Activated T-cell treated with anti-CD3 and anti-CD28 coated beads, Interleukin-2, amount 50 U/mL, for 4 hours (primary cell): Measurements from ENCODE around the gene DNM3. TPM values are rescaled to one million over a fixed set of nuclear protein-coding genes. Genes with fewer than 3 reads are reported as not detected.
"Not testable (repeated sequence)": the region's sequence is repeated elsewhere in the genome, so short reads cannot be mapped to it uniquely, and the experiment has no call there.

Source experiments
- ATAC-seq, 2 donors: fragments of 200-7000 bp; cut with Tn5 transposase; one replicate each; pipeline ENCODE4 v1.10.0; 2021
- DNase-seq: peaks from one replicate; pipeline ENCODE4 v3.0.0-alpha.2; 2020
- H3K27me3 Mint-ChIP-seq: one replicate; pipeline ENCODE4 v1.8.0; 2021; ENCODE audit warnings: low read depth, mixed read lengths
- H3K36me3 Mint-ChIP-seq: one replicate; pipeline ENCODE4 v1.8.0; 2022; ENCODE audit warnings: mixed read lengths; ENCODE audit not compliant: insufficient read depth
- H3K4me1 Mint-ChIP-seq: one replicate; pipeline ENCODE4 v1.8.0; 2021; ENCODE audit warnings: low read depth, mixed read lengths
- H3K4me3 Mint-ChIP-seq: one replicate; pipeline ENCODE4 v1.8.0; 2021; ENCODE audit warnings: mild to moderate bottlenecking, moderate library complexity, mixed read lengths
- H3K9me3 Mint-ChIP-seq: one replicate; pipeline ENCODE4 v1.8.0; 2021; ENCODE audit warnings: mixed read lengths
- total RNA-seq, 3 donors: library from RNA; stranded (reverse); gene quantifications; one replicate each; pipeline ENCODE4 v1.2.1, GENCODE V29; 2021

The DNM3 gene
- total RNA-seq, 3 donors from 2014 or later: 0.35 to 0.58 (median 0.38) TPM

DNA sequence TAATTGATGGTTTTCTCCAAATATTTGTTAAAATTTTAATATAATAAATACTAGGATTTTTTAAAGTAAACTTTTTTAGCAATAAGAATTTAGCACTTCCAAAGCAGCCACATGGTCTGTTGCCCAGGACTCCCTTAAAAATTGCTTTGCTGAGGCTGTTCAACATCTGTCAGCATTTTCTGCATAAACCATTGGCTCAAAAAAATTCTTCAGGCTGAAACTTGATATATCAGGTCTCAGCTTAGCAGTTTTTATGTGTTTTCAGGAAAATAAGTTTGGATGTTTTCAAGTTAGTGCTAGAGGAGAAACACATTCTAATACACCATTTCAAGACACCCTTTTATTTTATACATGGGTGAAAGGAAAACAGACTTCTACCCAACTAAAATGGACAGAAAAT is 510.0 kb downstream of the DNM3 start:
- no peak for ATAC-seq
- Mint-ChIP-seq H3K9me3 (peaks cover 17% of the 10 kb centered on the region), H3K27me3 (no peaks in the 10 kb centered on the region), H3K4me1 (peaks cover 30% of the 10 kb centered on the region), H3K4me3 (no peak overlapping the region), H3K36me3 (no peaks in the 10 kb centered on the region)
- DNase-seq: no peak

- H3K4me3 Mint-ChIP-seq: no peak overlapping the region
- H3K27me3 Mint-ChIP-seq: no peaks in the 10 kb centered on the region
- DNase-seq (no peak), ATAC-seq (no peak)
- peaks cover 15% of the 10 kb centered on the region for H3K9me3 Mint-ChIP-seq
- H3K4me1 Mint-ChIP-seq: peaks cover 34% of the 10 kb centered on the region
- H3K36me3 Mint-ChIP-seq: no peaks in the 10 kb centered on the region
Measured at GRCh38 chr1:172351754-172352161, 510.5 kb downstream of the DNM3 start.

- peak; percentile 74 to 76 for ATAC-seq
- Mint-ChIP-seq H3K36me3 (no peaks in the 10 kb centered on the region), H3K4me1 (peaks cover 41% of the 10 kb centered on the region), H3K9me3 (peaks cover 9% of the 10 kb centered on the region), H3K4me3 (no peak overlapping the region), H3K27me3 (no peaks in the 10 kb centered on the region)
- no peak for DNase-seq
Measured at GRCh38 chr1:172352435-172352834, 511.1 kb downstream of the DNM3 start.

DNA sequence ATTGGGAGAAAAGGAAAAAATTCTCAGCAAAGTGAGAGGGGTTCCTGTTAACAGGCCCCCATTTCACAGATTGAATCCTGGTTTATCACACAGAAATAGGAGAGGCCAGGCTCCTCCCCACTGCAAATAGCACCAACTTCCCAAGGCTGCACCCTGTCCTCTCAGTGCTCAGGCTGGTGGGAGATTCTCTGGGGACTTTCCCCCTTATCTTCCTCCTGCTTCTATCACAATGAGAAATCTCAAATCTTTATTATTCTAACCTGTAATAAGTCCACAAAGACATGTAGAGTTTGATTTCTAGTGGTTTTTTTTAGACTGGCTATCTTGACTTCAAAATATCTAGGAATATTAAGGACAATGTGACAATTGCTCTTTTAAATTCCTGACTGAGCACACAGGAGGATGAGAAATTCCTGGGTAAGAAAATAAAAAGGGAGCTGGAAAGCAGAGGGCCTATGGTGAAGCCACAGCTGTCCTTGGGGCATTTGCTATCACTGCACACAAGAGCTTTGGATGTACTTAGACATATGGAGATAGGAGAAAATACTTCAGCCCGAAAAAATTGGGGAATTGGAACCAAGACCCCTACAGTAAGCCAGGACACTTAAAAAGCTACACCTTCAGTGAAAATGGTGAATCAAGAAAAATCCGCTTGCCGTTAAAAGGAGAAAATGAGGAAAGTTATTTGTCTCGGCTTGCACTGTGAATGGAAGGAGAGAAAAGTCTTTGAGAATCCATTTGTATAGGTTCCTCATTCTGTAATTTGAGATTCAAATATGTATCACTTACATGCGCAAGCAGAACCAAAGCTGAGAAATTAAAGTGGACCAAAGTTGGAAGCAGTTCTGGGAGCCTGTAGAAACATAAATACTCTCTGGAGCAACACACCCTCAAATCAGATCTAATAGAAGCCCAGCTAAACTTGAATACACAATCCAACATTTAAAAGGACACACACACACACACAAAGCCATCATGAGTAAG is 513.3 kb downstream of the DNM3 start:
- Mint-ChIP-seq H3K4me1 (peaks cover 62% of the 10 kb centered on the region), H3K9me3 (no peaks in the 10 kb centered on the region), H3K36me3 (no peaks in the 10 kb centered on the region), H3K4me3 (no peak overlapping the region), H3K27me3 (no peaks in the 10 kb centered on the region)
- ATAC-seq: no peak
- DNase-seq: no peak

DNA sequence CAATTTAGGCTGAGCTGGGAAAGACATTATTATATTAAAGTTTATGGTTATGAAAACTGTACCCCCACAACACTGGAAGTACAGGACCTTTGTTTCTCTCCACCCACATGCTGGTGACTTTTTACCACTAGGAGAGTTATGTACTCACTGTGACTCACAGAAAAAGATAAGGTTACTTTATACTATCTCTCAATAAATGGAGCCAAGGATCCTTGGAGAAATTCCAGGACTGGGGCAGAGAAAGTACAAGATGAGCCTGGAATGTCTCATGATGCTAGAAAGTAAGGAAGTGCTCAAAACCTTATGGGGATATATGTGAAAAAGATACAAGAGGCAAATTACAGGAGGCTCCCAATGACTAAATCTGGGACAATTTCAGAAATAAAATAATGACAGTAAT is 515.3 kb downstream of the DNM3 start:
- Mint-ChIP-seq H3K9me3 (no peaks in the 10 kb centered on the region), H3K4me1 (peaks cover 77% of the 10 kb centered on the region), H3K36me3 (no peaks in the 10 kb centered on the region), H3K4me3 (no peak overlapping the region), H3K27me3 (no peaks in the 10 kb centered on the region)
- no peak for ATAC-seq
- DNase-seq: no peak

DNA sequence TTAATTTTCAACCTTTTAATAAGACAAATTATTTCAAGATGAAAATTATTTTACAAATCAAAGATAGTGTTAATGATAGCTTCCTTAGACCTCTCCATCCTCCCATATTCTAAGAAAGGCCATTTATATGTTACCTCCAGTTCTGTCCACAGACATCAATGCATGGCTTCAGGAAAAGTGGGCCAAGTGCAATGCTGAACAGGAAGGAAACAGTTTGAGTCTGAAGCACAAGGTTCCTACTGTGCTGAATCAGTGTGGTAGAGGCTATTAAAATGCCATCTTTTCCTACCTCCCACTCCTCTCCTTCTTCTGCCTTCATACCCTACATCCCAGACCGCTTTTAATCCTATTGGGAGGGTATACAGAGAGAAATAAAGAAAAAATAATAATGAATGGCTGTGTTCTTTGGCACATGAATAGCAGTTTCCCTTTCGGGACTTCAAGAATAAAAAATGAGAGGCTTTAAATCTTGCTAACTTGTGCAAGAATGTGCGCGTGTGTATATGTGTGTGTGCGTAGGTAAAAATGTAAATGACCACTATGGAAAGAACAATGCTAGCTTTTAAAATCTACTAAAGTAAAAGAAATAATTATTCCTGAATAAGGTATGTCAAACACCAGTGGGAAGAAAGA is 516.6 kb downstream of the DNM3 start:
- no peaks in the 10 kb centered on the region for H3K36me3 Mint-ChIP-seq
- H3K27me3 Mint-ChIP-seq: no peaks in the 10 kb centered on the region
- H3K4me3 Mint-ChIP-seq: peak overlapping the region; percentile 25
- DNase-seq (no peak), ATAC-seq (peak; percentile 2)
- peaks cover 72% of the 10 kb centered on the region for H3K4me1 Mint-ChIP-seq
- H3K9me3 Mint-ChIP-seq: no peaks in the 10 kb centered on the region

GRCh38 chr1:172359491-172359999 is 518.2 kb downstream of the DNM3 start:
- H3K27me3 Mint-ChIP-seq: no peaks in the 10 kb centered on the region
- peaks cover 60% of the 10 kb centered on the region for H3K4me1 Mint-ChIP-seq
- no peaks in the 10 kb centered on the region for H3K9me3 Mint-ChIP-seq
- no peak overlapping the region for H3K4me3 Mint-ChIP-seq
- ATAC-seq (no peak), DNase-seq (no peak)
- no peaks in the 10 kb centered on the region for H3K36me3 Mint-ChIP-seq

DNA sequence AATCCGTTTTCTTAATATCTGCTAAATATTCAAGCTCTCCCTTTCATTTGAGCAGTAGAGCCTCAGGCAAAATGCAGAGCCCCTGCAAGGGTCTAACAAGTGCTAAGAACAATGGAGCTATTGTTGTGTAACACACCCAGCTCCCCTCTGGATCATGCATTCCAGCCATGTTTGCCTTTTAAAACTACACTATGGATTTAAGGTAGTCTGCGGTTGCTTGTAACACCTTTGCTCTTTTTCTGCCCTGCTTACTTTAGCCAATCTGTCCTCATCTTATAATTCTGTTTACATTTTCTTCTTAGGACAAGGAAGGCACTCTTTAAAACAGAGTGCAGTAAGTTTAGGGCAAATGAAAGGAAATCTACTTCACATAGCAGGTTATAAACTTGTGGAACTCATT is 519.2 kb downstream of the DNM3 start:
- no peak for DNase-seq
- ATAC-seq: no peak
- Mint-ChIP-seq H3K4me1 (peaks cover 53% of the 10 kb centered on the region), H3K27me3 (no peaks in the 10 kb centered on the region), H3K36me3 (no peaks in the 10 kb centered on the region), H3K9me3 (no peaks in the 10 kb centered on the region), H3K4me3 (no peak overlapping the region)

DNA sequence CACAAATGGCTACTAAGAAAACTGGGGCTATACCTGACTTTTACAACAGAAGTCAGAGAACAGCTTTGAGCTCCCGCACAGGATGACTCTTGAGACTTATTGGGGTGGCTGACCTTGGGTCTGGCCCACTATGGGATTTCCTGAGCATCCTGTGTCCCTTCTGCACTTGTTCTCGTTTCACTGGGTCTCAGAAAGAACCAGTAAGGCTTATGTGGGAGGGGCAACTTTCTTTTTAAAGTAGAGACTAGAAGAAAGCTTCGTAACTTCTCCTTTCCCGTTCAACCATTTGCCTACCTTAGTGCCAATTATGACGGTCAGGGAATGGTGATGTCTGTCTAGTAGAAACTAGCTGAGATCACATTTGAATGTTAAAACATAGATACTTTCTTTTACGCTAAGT is 519.7 kb downstream of the DNM3 start:
- no peaks in the 10 kb centered on the region for H3K27me3 Mint-ChIP-seq
- no peaks in the 10 kb centered on the region for H3K36me3 Mint-ChIP-seq
- DNase-seq: no peak

GRCh38 chr1:172363852-172364251 is 522.6 kb downstream of the DNM3 start:
- H3K9me3 Mint-ChIP-seq: peaks cover 26% of the 10 kb centered on the region
- peaks cover 22% of the 10 kb centered on the region for H3K4me1 Mint-ChIP-seq
- no peak overlapping the region for H3K4me3 Mint-ChIP-seq
- no peaks in the 10 kb centered on the region for H3K27me3 Mint-ChIP-seq
- H3K36me3 Mint-ChIP-seq: peaks cover 12% of the 10 kb centered on the region
- no peak for DNase-seq
- no peak for ATAC-seq

More for the DNA sequence above, 519.7 kb downstream of the DNM3 start:
- H3K4me3 Mint-ChIP-seq: no peak overlapping the region
- no peak for ATAC-seq
- no peaks in the 10 kb centered on the region for H3K9me3 Mint-ChIP-seq
- H3K4me1 Mint-ChIP-seq: peaks cover 48% of the 10 kb centered on the region

- not testable (repeated sequence) for ATAC-seq, DNase-seq, H3K4me3 Mint-ChIP-seq, H3K27me3 Mint-ChIP-seq
- Mint-ChIP-seq H3K9me3 (peaks cover 27% of the 10 kb centered on the region), H3K4me1 (peaks cover 20% of the 10 kb centered on the region), H3K36me3 (peaks cover 12% of the 10 kb centered on the region)
Measured at GRCh38 chr1:172371646-172372045, 530.3 kb downstream of the DNM3 start.

DNA sequence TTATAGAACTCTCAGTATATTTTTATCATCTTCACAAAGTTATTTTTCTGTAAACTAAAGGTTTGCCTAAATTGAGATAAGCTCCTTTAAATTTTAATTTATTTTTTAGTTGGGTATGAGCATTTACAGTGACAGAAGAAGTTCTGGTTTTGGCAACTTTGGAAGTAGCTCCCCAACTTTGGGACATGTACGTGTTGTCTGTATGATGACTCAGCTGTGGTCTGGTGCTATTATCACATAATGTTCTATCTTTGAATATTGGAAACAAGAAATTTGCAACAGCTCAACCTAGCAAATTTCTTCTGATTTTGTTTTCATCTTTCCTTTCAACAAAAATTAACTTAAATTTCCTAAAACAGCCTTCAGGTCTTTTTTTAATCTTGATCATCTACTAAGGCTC is 532.6 kb downstream of the DNM3 start:
- ATAC-seq (no peak), DNase-seq (no peak)
- Mint-ChIP-seq H3K9me3 (peaks cover 5% of the 10 kb centered on the region), H3K4me3 (no peak overlapping the region), H3K4me1 (peaks cover 21% of the 10 kb centered on the region), H3K27me3 (no peaks in the 10 kb centered on the region), H3K36me3 (no peaks in the 10 kb centered on the region)

- no peak for DNase-seq
- Mint-ChIP-seq H3K4me3 (no peak overlapping the region), H3K36me3 (no peaks in the 10 kb centered on the region), H3K27me3 (no peaks in the 10 kb centered on the region), H3K4me1 (peaks cover 27% of the 10 kb centered on the region), H3K9me3 (no peaks in the 10 kb centered on the region)
- peak; percentile 43 to 63 for ATAC-seq
Measured at GRCh38 chr1:172375211-172375631, 533.9 kb downstream of the DNM3 start.

DNA sequence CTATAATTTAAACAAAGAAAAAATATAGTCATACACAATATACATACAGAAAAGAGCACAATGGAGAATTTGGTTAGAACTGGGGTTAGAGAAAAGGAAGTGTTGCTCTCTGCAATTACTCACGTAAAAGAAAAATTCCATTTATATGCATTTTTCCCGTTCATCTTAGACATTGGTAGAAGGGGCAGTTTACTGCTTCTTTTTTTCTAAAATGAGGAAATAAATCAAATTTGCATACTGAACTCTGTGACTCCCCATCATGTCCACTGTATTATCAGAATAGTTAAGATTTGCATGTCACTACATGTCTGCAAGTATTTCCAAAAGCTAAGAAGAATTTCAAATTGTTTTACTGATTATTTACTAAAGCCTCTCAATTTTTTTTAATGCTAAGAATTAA is 535.1 kb downstream of the DNM3 start:
- ATAC-seq: no peak
- Mint-ChIP-seq H3K4me1 (peaks cover 37% of the 10 kb centered on the region), H3K9me3 (no peaks in the 10 kb centered on the region), H3K27me3 (no peaks in the 10 kb centered on the region), H3K36me3 (no peaks in the 10 kb centered on the region), H3K4me3 (no peak overlapping the region)
- DNase-seq: no peak
